GM18519 (cell line): ENCODE results near the gene GRIP2.

ENCODE experiments used
- ATAC-seq: cut with Tn5 transposase; IDR thresholded peaks from one replicate; pipeline ENCODE4 v1.9.1; 2021; ENCODE audit warnings: mild to moderate bottlenecking, moderate library complexity; ENCODE audit not compliant: unreplicated experiment, low FRiP score

GRIP2 gene

DNA sequence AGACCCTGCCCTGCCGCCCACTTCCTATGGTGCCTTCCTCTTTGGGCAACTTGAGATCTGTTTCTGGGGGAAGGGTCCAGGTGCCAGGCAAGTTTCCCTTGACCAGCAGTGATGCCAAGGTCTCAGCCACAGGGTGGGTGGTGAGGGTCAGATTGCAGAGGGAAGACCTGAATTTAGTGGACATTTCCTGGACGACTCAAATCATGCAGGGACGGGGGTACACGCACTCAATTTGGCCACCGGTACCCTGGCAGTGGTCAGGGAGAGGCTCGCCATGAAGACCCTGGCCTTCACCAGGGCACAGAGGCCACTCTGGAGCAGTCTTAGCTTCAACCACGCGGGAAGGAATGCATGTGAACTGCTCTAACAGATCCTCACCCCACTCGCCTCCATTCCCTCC lies 1.5 kb upstream of the GRIP2 start:
- ATAC-seq = no peak

- ATAC-seq = no peak
Observed at GRCh38 chr3:14540821-14541385, 761 bp upstream of the GRIP2 start.

- no peak for ATAC-seq
Observed at GRCh38 chr3:14539384-14539741, 779 bp downstream of the GRIP2 start.

DNA sequence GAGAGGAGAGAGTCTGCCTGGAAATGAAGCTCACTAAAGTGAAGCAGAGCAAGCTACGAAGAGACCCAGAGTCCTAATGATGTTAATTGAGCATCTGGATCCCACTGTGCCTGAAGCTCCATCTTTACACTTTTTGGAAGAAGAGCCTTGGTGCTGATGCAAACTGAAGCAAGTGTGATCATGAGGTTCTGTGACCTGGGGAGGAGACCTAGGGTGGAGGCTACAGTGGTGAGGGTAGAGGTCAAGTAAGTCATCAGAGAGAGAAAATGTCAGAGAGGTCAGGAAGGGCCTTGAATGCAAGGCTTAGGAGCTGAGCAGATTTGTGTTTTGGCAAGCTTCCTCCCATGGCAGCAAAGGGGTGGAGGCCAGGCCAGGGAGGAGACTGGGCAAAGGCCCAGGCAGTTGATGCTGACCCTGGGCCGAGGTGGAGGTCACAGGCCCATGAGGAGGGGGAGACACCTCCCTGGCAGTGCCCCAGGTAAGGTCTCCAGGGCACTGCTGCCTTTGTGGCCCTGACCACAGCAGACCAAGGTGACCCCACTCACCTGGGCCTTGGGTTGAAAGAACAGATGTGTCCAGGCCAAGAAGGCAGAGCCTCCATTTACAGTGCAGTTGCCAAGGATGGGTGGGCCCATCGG lies 1.6 kb downstream of the GRIP2 start:
- no peak for ATAC-seq

- ATAC-seq = no peak
Observed at GRCh38 chr3:14537590-14538450, 2.3 kb downstream of the GRIP2 start.

GRCh38 chr3:14536837-14537589 lies 3.1 kb downstream of the GRIP2 start:
- ATAC-seq = no peak

DNA sequence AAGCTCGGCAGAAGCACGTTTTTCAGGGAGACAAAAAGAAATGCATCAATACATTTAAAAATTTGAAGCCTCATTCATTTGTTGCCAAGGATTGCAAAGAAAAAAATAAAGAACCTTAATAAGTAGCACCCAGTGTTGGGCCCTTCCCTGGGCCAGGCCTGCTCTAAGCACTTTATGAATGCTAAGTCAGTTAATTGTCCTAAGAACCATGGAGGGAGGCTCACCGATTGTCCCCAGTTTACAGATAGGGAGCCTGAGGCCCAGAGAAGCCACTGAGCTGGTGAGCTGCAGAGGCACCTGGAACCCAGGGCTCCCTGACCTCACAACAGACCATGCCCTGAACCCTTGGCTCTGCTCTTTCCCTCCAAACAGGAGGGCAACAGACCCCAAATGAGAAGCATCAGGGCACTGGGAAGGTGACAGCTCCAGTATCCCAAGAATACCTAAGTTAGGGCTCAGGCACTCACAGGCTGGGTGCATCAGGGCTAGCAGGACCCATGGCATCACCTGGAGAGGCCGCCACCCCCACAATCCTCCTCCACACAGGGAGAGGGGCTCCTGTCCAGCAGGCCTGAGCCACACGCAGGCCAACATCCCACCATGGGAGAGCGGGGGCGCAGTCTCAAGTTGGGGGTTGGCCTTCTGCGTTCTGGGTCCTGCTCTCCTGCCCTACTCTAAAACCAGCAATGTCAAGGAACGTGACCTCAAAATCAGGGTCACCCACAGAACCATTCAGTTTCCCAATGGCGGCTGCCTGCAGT lies 3.9 kb downstream of the GRIP2 start:
- ATAC-seq = no peak

GRCh38 chr3:14535616-14536015 lies 4.5 kb downstream of the GRIP2 start:
- ATAC-seq = no peak

GRCh38 chr3:14534516-14535191 lies 5.5 kb downstream of the GRIP2 start:
- ATAC-seq = no peak

- no peak for ATAC-seq
Observed at GRCh38 chr3:14533457-14533958, 6.6 kb downstream of the GRIP2 start.

DNA sequence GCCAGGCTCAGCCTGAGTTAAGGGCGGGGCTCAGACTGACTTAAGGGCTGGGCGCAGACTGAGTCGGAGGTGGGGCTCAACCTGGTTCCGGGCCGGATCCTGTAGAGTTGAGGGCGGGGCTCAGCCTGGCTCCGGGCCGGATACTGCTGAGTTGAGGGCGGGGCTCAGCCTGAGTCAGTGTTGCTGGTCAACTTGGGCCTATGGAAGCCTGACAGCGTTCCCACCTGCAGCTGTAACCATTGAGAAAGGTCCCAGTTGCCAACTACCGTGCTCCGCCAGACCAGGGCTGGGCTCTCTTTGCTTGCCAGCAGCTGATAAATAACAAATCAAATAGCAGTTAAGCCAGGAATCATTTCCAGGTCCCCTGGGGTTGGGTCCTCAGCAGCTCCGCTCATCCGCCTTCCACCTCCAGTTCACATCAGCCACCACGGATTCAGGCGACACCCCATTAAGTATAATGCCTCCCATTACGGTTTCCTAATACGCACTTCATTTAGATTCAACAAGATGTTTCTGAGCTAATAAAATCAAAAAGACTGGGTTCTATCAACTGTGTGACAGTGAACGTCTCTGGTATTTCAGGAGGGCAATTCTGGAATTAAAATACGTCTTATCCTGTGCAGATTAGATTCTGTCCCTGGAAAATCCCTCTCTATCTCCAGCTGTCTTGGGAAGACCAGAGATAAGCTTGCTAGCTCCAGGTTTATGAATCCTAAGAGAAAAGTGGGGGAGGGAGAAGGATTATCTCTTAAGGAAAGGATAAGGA lies 7.3 kb downstream of the GRIP2 start:
- no peak for ATAC-seq

GRCh38 chr3:14531856-14532395 lies 8.2 kb downstream of the GRIP2 start:
- no peak for ATAC-seq

DNA sequence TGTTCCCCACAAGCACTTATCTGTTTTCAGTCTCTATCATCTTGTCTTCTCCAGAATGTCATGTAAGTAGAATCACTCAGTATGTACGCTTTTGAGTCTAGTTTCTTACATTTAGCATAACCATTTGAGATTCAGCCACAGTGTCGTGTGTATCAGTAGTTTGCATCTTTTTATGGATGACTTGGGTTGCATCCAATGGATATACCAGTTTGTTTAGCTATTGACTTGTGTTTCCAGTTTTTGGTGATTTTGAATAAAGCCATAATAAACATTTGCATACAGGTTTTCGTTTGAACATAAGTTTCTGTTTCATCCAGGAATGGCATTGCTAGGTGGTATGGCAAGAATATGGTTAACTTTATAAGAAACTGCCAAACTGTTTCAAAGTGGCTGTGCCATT lies 12.1 kb downstream of the GRIP2 start:
- no peak for ATAC-seq

- no peak for ATAC-seq
Observed at GRCh38 chr3:14525685-14526631, 14.2 kb downstream of the GRIP2 start.

DNA sequence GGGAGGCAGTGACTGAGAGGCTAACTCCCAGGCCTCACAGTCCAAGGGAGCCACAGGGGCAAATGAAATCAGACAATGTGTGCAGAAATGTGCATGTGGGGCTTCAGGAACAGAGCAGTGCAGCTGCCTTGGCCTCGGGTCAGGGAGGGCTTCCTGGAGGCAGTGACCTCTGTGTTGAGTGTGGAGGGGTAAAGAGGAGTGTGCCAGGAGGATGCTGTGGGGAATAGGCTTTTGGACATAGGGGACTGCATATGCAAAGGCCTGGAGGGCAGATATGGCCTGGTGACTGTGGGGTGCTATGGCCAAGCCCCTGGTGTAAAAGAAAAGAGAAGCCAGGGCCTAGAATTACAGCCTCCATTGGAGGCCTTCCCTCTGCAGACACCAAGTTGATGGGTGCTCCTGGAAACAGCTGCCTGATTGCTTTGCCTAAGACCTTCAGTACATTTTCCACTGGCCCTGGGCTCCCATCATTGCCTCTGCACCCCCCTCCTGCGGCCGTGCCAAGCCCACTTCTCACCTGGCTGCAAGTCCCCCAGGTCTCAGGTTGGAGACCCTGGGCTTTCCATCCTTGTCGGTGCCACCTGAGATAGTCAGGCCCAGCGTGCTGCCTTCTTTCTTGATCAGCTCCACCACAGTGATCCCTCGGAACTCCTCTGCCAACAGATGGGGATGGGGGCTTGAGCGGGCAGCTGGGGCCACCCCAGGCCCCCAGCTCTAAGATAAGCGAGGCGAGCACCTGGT lies 15.1 kb downstream of the GRIP2 start:
- ATAC-seq = no peak

DNA sequence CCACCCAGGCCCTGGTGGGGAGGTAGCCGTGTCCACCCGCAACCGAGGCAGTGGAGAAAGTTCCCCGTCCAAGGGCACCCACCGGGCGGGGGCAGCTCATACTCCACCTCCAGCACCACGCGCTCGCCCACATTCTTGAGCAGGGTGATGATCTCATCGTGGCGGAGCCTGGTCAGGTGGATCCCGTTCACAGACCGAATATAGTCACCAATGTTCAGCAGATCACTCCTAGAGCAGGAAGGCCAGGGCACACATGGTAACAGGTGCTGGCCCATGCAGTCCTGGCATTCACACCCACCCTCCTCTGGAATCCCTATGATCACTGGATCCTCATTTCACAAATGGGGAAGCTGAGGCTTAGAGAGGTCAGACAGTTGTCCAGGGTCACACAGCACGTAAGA lies 15.8 kb downstream of the GRIP2 start:
- no peak for ATAC-seq

GRCh38 chr3:14523792-14524191 lies 16.4 kb downstream of the GRIP2 start:
- ATAC-seq = no peak
